K562 (cell line): ENCODE measurements around the gene SNAI1. TPM values are rescaled to one million over a fixed set of nuclear protein-coding genes. Genes with fewer than 3 reads are reported as not detected.
A peak's percentile ranks its signal among the peaks of the same experiment; 100 is the strongest.

Source experiments
- ATAC-seq: fragments of 200-7000 bp; cut with Tn5 transposase; 3 replicates; pipeline ENCODE4 v1.9.1; 2020; ENCODE audit warnings: moderate library complexity
- BruUV-seq: library from RNA; stranded (reverse); fragments of 400-500 nt; replicated peaks from 2 replicates; lab custom pipeline; 2021; lab: Mats Ljungman, UMichigan
- CTCF ChIA-PET: fragments of 300-600 bp; formaldehyde crosslinking; extraction: SDS; loops from one replicate; lab custom pipeline; 2021; ENCODE audit warnings: low intra/inter-chr PET ratio; lab: Yijun Ruan, JAX
- POLR2A ChIA-PET: fragments of 300-600, 350-650 bp; sonication (Branson Sonifier 250); formaldehyde crosslinking; extraction: SDS; loops from one replicate; lab custom pipeline; 2021; ENCODE audit warnings: antibody characterized with exemption, inconsistent platforms; lab: Yijun Ruan, JAX
- DNase-seq, 4 experiments: peaks; one replicate each; pipeline versions ENCODE4 v3.0.0 to v3.0.0-alpha.2; 2011 to 2018; ENCODE audit warnings: low spot score in 3 of 4, mixed read lengths in 3 of 4; ENCODE audit errors: extremely low read depth in 1 of 4
- FAIRE-seq: peaks from 2 replicates; lab custom pipeline; 2011; peaks lifted over from hg19 to GRCh38; lab: Jason Lieb, UNC
- H2AFZ ChIP-seq: 2 replicates; pipeline ENCODE4 v1.6.0; 2011; ENCODE audit warnings: low read depth, low read length, control low read depth, inconsistent platforms
- H3K27ac ChIP-seq: fragments of 200-600 bp; 3 replicates; pipeline ENCODE4 v1.8.0; 2011; ENCODE audit warnings: low read depth, mild to moderate bottlenecking, control low read depth, inconsistent platforms, low read length, moderate library complexity, mixed read lengths; ENCODE audit errors: extremely low read depth
- H3K27me3 ChIP-seq, 2 experiments: fragments of 300-600 bp in 1 of 2; 2 replicates in 1 of 2; 3 replicates in 1 of 2; pipeline versions ENCODE4 v1.6.0 to v1.8.0; 2011; ENCODE audit warnings: inconsistent platforms in 2 of 2, low read length in 2 of 2, mild to moderate bottlenecking in 1 of 2, mixed read lengths in 1 of 2, moderate library complexity in 1 of 2; ENCODE audit not compliant: control insufficient read depth in 2 of 2, insufficient read depth in 2 of 2
- H3K36me3 ChIP-seq: fragments of 300-600 bp; 3 replicates; pipeline ENCODE4 v1.8.0; 2011; ENCODE audit warnings: mild to moderate bottlenecking, low read length, inconsistent platforms; ENCODE audit not compliant: control insufficient read depth, insufficient read depth
- H3K4me1 ChIP-seq, 2 experiments: fragments of 200-600 bp in 1 of 2; replicated peaks in 1 of 2; 2 replicates in 1 of 2; 3 replicates in 1 of 2; pipeline versions ENCODE4 v1.5.1 to v1.8.0; 2011; ENCODE audit warnings: inconsistent platforms in 2 of 2, low read length in 2 of 2, mild to moderate bottlenecking in 1 of 2, mixed read lengths in 1 of 2, moderate library complexity in 1 of 2; ENCODE audit not compliant: control insufficient read depth in 2 of 2, insufficient read depth in 2 of 2
- H3K4me2 ChIP-seq: 2 replicates; pipeline ENCODE4 v1.6.1; 2011; ENCODE audit warnings: low read length, control low read depth, inconsistent platforms, mixed read lengths; ENCODE audit not compliant: insufficient read depth
- H3K4me3 ChIP-seq: fragments of 200-600 bp; sonication (generic), shearing (Covaris generic); 2 replicates; pipeline ENCODE4 v1.5.1; 2016; ENCODE audit warnings: control low read depth, inconsistent platforms
- H3K79me2 ChIP-seq: fragments of 200-600 bp; 3 replicates; pipeline ENCODE4 v1.8.0; 2011; ENCODE audit warnings: low read length, inconsistent platforms; ENCODE audit not compliant: control insufficient read depth, insufficient read depth
- H3K9ac ChIP-seq, 2 experiments: 2 replicates each; pipeline versions ENCODE4 v1.6.0 to v1.6.1; 2011; ENCODE audit warnings: low read depth in 2 of 2, low read length in 2 of 2, control low read depth in 1 of 2, inconsistent platforms in 1 of 2, mild to moderate bottlenecking in 1 of 2, mixed read lengths in 1 of 2; ENCODE audit not compliant: insufficient read depth in 1 of 2
- H3K9me1 ChIP-seq: one replicate; pipeline ENCODE4 v1.6.0; 2011; ENCODE audit warnings: inconsistent platforms, mild to moderate bottlenecking, low read length, moderate library complexity; ENCODE audit not compliant: control insufficient read depth, insufficient read depth
- H3K9me3 ChIP-seq: replicated peaks from 2 replicates; pipeline ENCODE4 v1.5.1; 2011; ENCODE audit warnings: low read depth, low read length, inconsistent platforms; ENCODE audit not compliant: control insufficient read depth, insufficient read depth
- H4K20me1 ChIP-seq: replicated peaks from 2 replicates; pipeline ENCODE4 v1.6.1; 2011; ENCODE audit warnings: low read length, inconsistent platforms, mixed read lengths; ENCODE audit not compliant: control insufficient read depth, insufficient read depth
- ATF6 ChIP-seq: sonication (generic); formaldehyde crosslinking; IDR thresholded peaks from 2 replicates; pipeline ENCODE4 v1.4.0; 2020; ENCODE audit warnings: mild to moderate bottlenecking, missing genetic modification reagents
- CHD2 ChIP-seq: IDR thresholded peaks from 2 replicates; pipeline ENCODE4 v1.6.1; 2011; ENCODE audit warnings: low read depth, low read length
- CREB3 ChIP-seq: fragments of 450-650 bp; conservative IDR thresholded peaks from 2 replicates; pipeline ENCODE4 v1.6.1; 2016; ENCODE audit warnings: missing genetic modification characterization, low read depth, mild to moderate bottlenecking, missing compliant biosample characterization, moderate library complexity
- EP400 ChIP-seq: fragments of 450-650 bp; IDR thresholded peaks from 2 replicates; pipeline ENCODE4 v1.6.1; 2017; ENCODE audit warnings: antibody characterized with exemption, mild to moderate bottlenecking, moderate library complexity
- GTF2E2 ChIP-seq: fragments of 200-800 bp; sonication (Bioruptor generic); IDR thresholded peaks from 2 replicates; pipeline ENCODE4 v1.6.1; 2016; ENCODE audit warnings: missing genetic modification characterization, missing compliant biosample characterization
- HCFC1 ChIP-seq: IDR thresholded peaks from 2 replicates; pipeline ENCODE4 v1.6.1; 2012; ENCODE audit warnings: low read depth, low read length, improper control_type of control experiment
- JUN ChIP-seq, 2 experiments: sonication (generic) in 1 of 2; formaldehyde crosslinking in 1 of 2; IDR thresholded peaks; 2 replicates each; pipeline versions ENCODE4 v1.6.1 to v1.8.0; 2012 to 2022; ENCODE audit warnings: borderline replicate concordance in 2 of 2, mild to moderate bottlenecking in 2 of 2, improper control_type of control experiment in 1 of 2, low read depth in 1 of 2, low read length in 1 of 2, missing genetic modification reagents in 1 of 2
- KLF10 ChIP-seq: fragments of 250-450 bp; sonication (Bioruptor Pico); IDR thresholded peaks from 2 replicates; pipeline ENCODE4 v1.6.1; 2021; ENCODE audit warnings: matching md5 sums
- MECOM ChIP-seq: fragments of 250-450 bp; sonication (Bioruptor Pico); IDR thresholded peaks from 2 replicates; pipeline ENCODE4 v1.8.0; 2022; ENCODE audit warnings: inconsistent platforms
- STAT6 ChIP-seq: sonication (generic); formaldehyde crosslinking; IDR thresholded peaks from 2 replicates; pipeline ENCODE4 v1.8.1; 2023; ENCODE audit warnings: mild to moderate bottlenecking, missing genetic modification reagents
- TEAD4 ChIP-seq, 2 experiments: sonication (generic) in 1 of 2; formaldehyde crosslinking in 1 of 2; IDR thresholded peaks; 2 replicates each; pipeline versions ENCODE4 v1.6.1 to v1.8.0; 2012 to 2022; ENCODE audit warnings: borderline replicate concordance in 1 of 2, inconsistent platforms in 1 of 2, low read length in 1 of 2, mild to moderate bottlenecking in 1 of 2, missing genetic modification reagents in 1 of 2
- ZC3H4 ChIP-seq: sonication (generic); formaldehyde crosslinking; IDR thresholded peaks from 2 replicates; pipeline ENCODE4 v1.9.0; 2021; ENCODE audit warnings: missing genetic modification reagents, borderline replicate concordance
- ZFP1 ChIP-seq: fragments of 450-650 bp; formaldehyde crosslinking; IDR thresholded peaks from 2 replicates; pipeline ENCODE4 v1.4.0; 2020; ENCODE audit warnings: mild to moderate bottlenecking, mixed read lengths
- ZFX ChIP-seq: sonication (generic); formaldehyde crosslinking; IDR thresholded peaks from 2 replicates; pipeline ENCODE4 v1.8.0; 2022; ENCODE audit warnings: mild to moderate bottlenecking, missing genetic modification reagents, moderate library complexity
- WGBS: fragments of 100-300 bp; shearing (Covaris generic); methylation state at CpG from one replicate; pipeline ENCODE4 v1.1.6; 2016; ENCODE audit warnings: low coverage, mixed read lengths; ENCODE audit not compliant: insufficient coverage; ENCODE audit errors: missing lambda C conversion rate; 5-methylcytosine and 5-hydroxymethylcytosine counted together
- in situ Hi-C: fragments of 300-500 bp; cut with MboI; formaldehyde crosslinking; loops from 4 replicates; pipeline ENCODE4 v1.15.0; 2018; ENCODE audit warnings: inconsistent platforms, mixed read lengths
- intact Hi-C: fragments of 100-400 bp; cut with micrococcal nuclease; formaldehyde crosslinking; loops from 2 replicates; pipeline ENCODE4 v1.14.2; 2022
- polyA plus RNA-seq, 8 experiments: library from polyadenylated mRNA; depleted of rRNA in 4 of 8; stranded (reverse) in 5 of 8; unstranded in 3 of 8; fragments of >200 nt; fragmentation: Nextera tagmentation in 2 of 8; fragmentation: Illumina TruSeq in 1 of 8; extraction: Ambion mirVana in 2 of 8; extraction: Trizol in 1 of 8; gene quantifications; 2 replicates each; pipeline versions ENCODE4 v1.2.1 to v1.2.3, GENCODE V29; 2011 to 2014; ENCODE audit warnings: inconsistent platforms in 1 of 8, missing spikeins in 1 of 8
- total RNA-seq, 7 experiments: library from RNA; depleted of rRNA in 6 of 7; stranded (reverse); fragments of >200 nt in 6 of 7; fragmentation: Illumina TruSeq in 2 of 7; extraction: Trizol in 2 of 7; gene quantifications; 2 replicates each; pipeline versions ENCODE4 v1.2.1 to v1.2.3, GENCODE V29; 2011 to 2021; ENCODE audit warnings: low replicate concordance in 1 of 7

SNAI1 gene
- total and polyA plus RNA-seq, 9 of the 15 experiments (the other 6 are each of a cell fraction or from before 2014, with no cell fraction given): 0.32 to 11.6 (median 2.0) TPM

GRCh38 chr20:49981218-49982071 is 1.3 kb upstream of the SNAI1 start:
- Histone ChIP-seq H3K27me3 (no peaks in the 10 kb centered on the region), H3K4me1 (peaks cover 64 to 66% of the 10 kb centered on the region in 2 experiments), H3K36me3 (peaks cover 28% of the 10 kb centered on the region; the same call in 2 of the 3 replicates), H3K79me2 (peaks cover 36% of the 10 kb centered on the region), H3K27ac (peak overlapping the region; percentile 89), H3K9me3 (no peaks in the 10 kb centered on the region), H3K9me1 (no peaks in the 10 kb centered on the region), H3K9ac (peak overlapping the region; percentile 78 to 92), H2AFZ (peak overlapping the region; percentile 95), H4K20me1 (no peaks in the 10 kb centered on the region; the same call in 1 of the 2 replicates), H3K4me3 (peak overlapping the region; percentile 49; the same call in 1 of the 2 replicates), H3K4me2 (peak overlapping the region; percentile 79)
- ChIA-PET POLR2A (interaction anchor here (0.6 to 5.4 kb wide), 9 partner anchors 7 to 625 kb away, joined by 3 to 74 read pairs (median 3); no protein-coding TSS in a partner anchor), CTCF (interaction anchor here (1.0 to 8.4 kb wide), 2 partner anchors 89 to 184 kb away, joined by 4 to 100 read pairs; no protein-coding TSS in a partner anchor)
- 74% methylated on average over 20 of the region's 23 CpGs for WGBS
- in situ Hi-C loops: loop anchor here (5.0 kb wide), 2 partner anchors 91 to 186 kb away; no protein-coding TSS in a partner anchor
- ATAC-seq (no peak), FAIRE-seq (no peak), DNase-seq (no peak)
- intact Hi-C loops: loop anchor here (10.0 kb wide), 1 partner anchor 483 kb away; no protein-coding TSS in a partner anchor
- BruUV-seq: no TSS peak
- TF ChIP-seq GTF2E2: no peak
- TF ChIP-seq HCFC1: no peak
- no peak for TF ChIP-seq KLF10 (CRISPR knock-in tag)
- no peak for TF ChIP-seq STAT6 (CRISPR knock-in tag)
- no peak for TF ChIP-seq EP400
- TF ChIP-seq TEAD4 (IDR thresholded peaks at IDR 0.05; ENCODE audit: low read length): no peak
- TF ChIP-seq TEAD4 (CRISPR knock-in tag; IDR thresholded peaks at IDR 0.05; ENCODE audit: borderline replicate concordance): no peak
- TF ChIP-seq MECOM (CRISPR knock-in tag): no peak
- peak; percentile 11; the same call in 1 of the 2 replicates for TF ChIP-seq CHD2
- TF ChIP-seq JUN (IDR thresholded peaks at IDR 0.05; ENCODE audit: borderline replicate concordance, low read depth, low read length): no peak
- no peak for TF ChIP-seq JUN (CRISPR knock-in tag; IDR thresholded peaks at IDR 0.05; ENCODE audit: borderline replicate concordance)
- no peak for TF ChIP-seq ZFP1 (CRISPR knock-in tag)
- 0 out of 2 replicates have a peak, but pooled peaks have one; percentile 25 for TF ChIP-seq ZC3H4
- TF ChIP-seq ATF6 (CRISPR knock-in tag): no peak
- TF ChIP-seq CREB3: no peak
- 0 out of 2 replicates have a peak, but pooled peaks have one; percentile 63 for TF ChIP-seq ZFX (CRISPR knock-in tag)
